Panc1 (cell line): Measurements from ENCODE around the gene ADARB1. TPM values are rescaled to one million over a fixed set of nuclear protein-coding genes. Genes with fewer than 3 reads are reported as not detected.

Experiments used
- ATAC-seq: fragments of 200-7000 bp; cut with Tn5 transposase; 2 replicates; pipeline ENCODE4 v1.9.1; 2020; ENCODE audit warnings: mild to moderate bottlenecking, moderate library complexity
- BruUV-seq: library from RNA; stranded (reverse); fragments of 400-500 nt; replicated peaks from 2 replicates; lab custom pipeline; 2021; lab: Mats Ljungman, UMichigan
- CTCF ChIA-PET: fragments of 300-600 bp; sonication (Branson Sonifier 250); formaldehyde crosslinking; loops from one replicate; lab custom pipeline; 2022; ENCODE audit warnings: antibody characterized with exemption; lab: Charles Lee
- POLR2A ChIA-PET: fragments of 300-600 bp; sonication (Branson Sonifier 250); formaldehyde crosslinking; loops from one replicate; lab custom pipeline; 2022; ENCODE audit warnings: antibody characterized with exemption; lab: Charles Lee
- DNase-seq: peaks from one replicate; pipeline ENCODE4 v3.0.0-alpha.2; 2010; ENCODE audit warnings: low read depth, low spot score
- H3K27ac ChIP-seq: 2 replicates; pipeline ENCODE4 v1.5.1; 2011; ENCODE audit warnings: mild to moderate bottlenecking, low read length, inconsistent platforms
- H3K27me3 ChIP-seq: fragments of 200-500 bp; sonication (Bioruptor generic); 2 replicates; pipeline ENCODE4 v1.6.0; 2014; ENCODE audit warnings: low read length, inconsistent platforms; ENCODE audit not compliant: control insufficient read depth, insufficient read depth
- H3K36me3 ChIP-seq: fragments of 200-500 bp; sonication (Bioruptor generic); 2 replicates; pipeline ENCODE4 v1.5.1; 2014; ENCODE audit warnings: inconsistent platforms, mild to moderate bottlenecking, low read length, moderate library complexity; ENCODE audit not compliant: control insufficient read depth, insufficient read depth
- H3K4me1 ChIP-seq: 2 replicates; pipeline ENCODE4 v1.5.1; 2011; ENCODE audit warnings: inconsistent platforms, mild to moderate bottlenecking, low read length, moderate library complexity; ENCODE audit not compliant: control insufficient read depth, insufficient read depth
- H3K4me3 ChIP-seq, 2 experiments: 2 replicates each; pipeline ENCODE4 v1.5.1; 2011 to 2012; ENCODE audit warnings: low read depth in 2 of 2, low read length in 2 of 2, mild to moderate bottlenecking in 2 of 2, inconsistent platforms in 1 of 2, moderate library complexity in 1 of 2
- H3K9me3 ChIP-seq: fragments of 200-500 bp; sonication (Bioruptor generic); 2 replicates; pipeline ENCODE4 v1.5.1; 2014; ENCODE audit warnings: low read depth, mild to moderate bottlenecking, inconsistent platforms, low read length, moderate library complexity; ENCODE audit not compliant: control insufficient read depth, insufficient read depth
- POLR2AphosphoS5 ChIP-seq: IDR thresholded peaks from 2 replicates; pipeline ENCODE4 v1.6.1; 2012; ENCODE audit warnings: mild to moderate bottlenecking, low read depth, low read length, moderate library complexity
- SIN3A ChIP-seq: IDR thresholded peaks from 2 replicates; pipeline ENCODE4 v1.6.1; 2012; ENCODE audit warnings: low read depth, mild to moderate bottlenecking, low read length, moderate library complexity, borderline replicate concordance; ENCODE audit not compliant: insufficient read depth
- TCF7L2 ChIP-seq: IDR thresholded peaks from 2 replicates; pipeline ENCODE4 v1.6.1; 2011; ENCODE audit warnings: mild to moderate bottlenecking, low read depth, low read length, inconsistent platforms
- in situ Hi-C: cut with HindIII; loops from 2 replicates; pipeline ENCODE4 v1.10.0; 2016; ENCODE audit warnings: low sequenced_read_pairs, low pct_unique_long_range_greater_than_20kb
- intact Hi-C: fragments of 100-400 bp; cut with micrococcal nuclease; formaldehyde crosslinking; loops from one replicate; pipeline ENCODE4 v1.10.0; 2022; ENCODE audit not compliant: unreplicated experiment
- total RNA-seq: library from RNA; stranded (reverse); gene quantifications from one replicate; pipeline ENCODE4 v1.2.1, GENCODE V29; 2021; ENCODE audit not compliant: unreplicated experiment
- TF ChIP-seq, protein P1 (sequence below): fragments of 450-650 bp; IDR thresholded peaks from 2 replicates; pipeline ENCODE4 v1.5.1; 2017; ENCODE audit warnings: mild to moderate bottlenecking
- TF ChIP-seq, protein P2 (sequence below), 2 experiments: IDR thresholded peaks; 2 replicates each; pipeline ENCODE4 v1.6.1; 2011 to 2012; ENCODE audit warnings: low read depth in 2 of 2, control low read depth in 1 of 2, low read length in 1 of 2, mild to moderate bottlenecking in 1 of 2, moderate library complexity in 1 of 2; ENCODE audit not compliant: insufficient read depth in 1 of 2

The ADARB1 gene
- total RNA-seq, 1 experiment from 2014 or later: 15.0 TPM

DNA sequence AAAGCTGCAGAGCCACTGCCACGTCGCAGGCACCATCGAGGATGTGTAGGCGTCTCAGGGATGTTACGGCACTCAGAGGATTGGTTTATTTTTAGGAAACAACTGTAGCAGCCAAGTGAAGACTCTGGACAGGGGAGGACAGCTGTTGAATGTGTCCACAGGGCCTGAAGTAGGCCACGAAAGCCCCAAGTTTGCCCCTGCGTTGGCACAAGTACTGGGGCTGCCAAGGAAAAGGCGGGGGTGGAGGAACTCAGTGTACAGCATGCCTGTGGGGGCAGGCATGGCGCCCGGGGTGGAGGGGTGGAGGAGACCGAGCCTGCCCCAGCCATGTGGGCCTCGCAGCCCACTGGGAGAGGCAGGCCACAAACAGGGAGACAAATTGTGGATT lies 89.7 kb downstream of the ADARB1 start:
- no TSS peak for BruUV-seq
- intact Hi-C loops: no loop called here

DNA sequence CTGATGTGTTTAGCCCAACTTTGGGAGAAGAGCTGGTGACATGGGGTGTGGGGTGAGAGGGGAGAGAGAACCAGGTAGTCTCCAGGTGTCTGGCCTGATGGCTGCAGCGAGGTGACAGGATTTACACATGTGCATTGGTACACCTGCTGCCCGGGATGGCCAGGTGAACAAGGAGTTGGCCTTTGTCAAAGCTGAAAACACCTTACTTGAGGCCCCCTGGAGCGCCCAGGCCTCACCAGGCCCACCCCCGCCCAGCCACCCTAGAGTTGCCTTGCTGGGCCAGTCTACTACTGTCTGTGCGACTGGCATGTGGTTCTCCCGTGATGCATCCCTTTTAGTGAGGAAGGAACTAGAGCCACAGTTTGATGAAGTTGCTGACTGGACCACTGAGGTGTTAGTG lies 90.5 kb downstream of the ADARB1 start:
- POLR2A ChIA-PET: no interaction called here
- intact Hi-C loops: no loop called here
- H3K9me3 ChIP-seq: no peaks in the 10 kb centered on the region
- DNase-seq (no peak), ATAC-seq (no peak)
- no peaks in the 10 kb centered on the region for H3K27me3 ChIP-seq
- CTCF ChIA-PET: no interaction called here
- no TSS peak for BruUV-seq
- H3K36me3 ChIP-seq: no peaks in the 10 kb centered on the region
- no peaks in the 10 kb centered on the region for H3K4me1 ChIP-seq
- H3K27ac ChIP-seq: no peak overlapping the region
- TF ChIP-seq SIN3A (no peak), POLR2AphosphoS5 (no peak), TCF7L2 (no peak)
- TF ChIP-seq, protein P1, sequence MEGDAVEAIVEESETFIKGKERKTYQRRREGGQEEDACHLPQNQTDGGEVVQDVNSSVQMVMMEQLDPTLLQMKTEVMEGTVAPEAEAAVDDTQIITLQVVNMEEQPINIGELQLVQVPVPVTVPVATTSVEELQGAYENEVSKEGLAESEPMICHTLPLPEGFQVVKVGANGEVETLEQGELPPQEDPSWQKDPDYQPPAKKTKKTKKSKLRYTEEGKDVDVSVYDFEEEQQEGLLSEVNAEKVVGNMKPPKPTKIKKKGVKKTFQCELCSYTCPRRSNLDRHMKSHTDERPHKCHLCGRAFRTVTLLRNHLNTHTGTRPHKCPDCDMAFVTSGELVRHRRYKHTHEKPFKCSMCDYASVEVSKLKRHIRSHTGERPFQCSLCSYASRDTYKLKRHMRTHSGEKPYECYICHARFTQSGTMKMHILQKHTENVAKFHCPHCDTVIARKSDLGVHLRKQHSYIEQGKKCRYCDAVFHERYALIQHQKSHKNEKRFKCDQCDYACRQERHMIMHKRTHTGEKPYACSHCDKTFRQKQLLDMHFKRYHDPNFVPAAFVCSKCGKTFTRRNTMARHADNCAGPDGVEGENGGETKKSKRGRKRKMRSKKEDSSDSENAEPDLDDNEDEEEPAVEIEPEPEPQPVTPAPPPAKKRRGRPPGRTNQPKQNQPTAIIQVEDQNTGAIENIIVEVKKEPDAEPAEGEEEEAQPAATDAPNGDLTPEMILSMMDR: no peak
- TF ChIP-seq, protein P2, sequence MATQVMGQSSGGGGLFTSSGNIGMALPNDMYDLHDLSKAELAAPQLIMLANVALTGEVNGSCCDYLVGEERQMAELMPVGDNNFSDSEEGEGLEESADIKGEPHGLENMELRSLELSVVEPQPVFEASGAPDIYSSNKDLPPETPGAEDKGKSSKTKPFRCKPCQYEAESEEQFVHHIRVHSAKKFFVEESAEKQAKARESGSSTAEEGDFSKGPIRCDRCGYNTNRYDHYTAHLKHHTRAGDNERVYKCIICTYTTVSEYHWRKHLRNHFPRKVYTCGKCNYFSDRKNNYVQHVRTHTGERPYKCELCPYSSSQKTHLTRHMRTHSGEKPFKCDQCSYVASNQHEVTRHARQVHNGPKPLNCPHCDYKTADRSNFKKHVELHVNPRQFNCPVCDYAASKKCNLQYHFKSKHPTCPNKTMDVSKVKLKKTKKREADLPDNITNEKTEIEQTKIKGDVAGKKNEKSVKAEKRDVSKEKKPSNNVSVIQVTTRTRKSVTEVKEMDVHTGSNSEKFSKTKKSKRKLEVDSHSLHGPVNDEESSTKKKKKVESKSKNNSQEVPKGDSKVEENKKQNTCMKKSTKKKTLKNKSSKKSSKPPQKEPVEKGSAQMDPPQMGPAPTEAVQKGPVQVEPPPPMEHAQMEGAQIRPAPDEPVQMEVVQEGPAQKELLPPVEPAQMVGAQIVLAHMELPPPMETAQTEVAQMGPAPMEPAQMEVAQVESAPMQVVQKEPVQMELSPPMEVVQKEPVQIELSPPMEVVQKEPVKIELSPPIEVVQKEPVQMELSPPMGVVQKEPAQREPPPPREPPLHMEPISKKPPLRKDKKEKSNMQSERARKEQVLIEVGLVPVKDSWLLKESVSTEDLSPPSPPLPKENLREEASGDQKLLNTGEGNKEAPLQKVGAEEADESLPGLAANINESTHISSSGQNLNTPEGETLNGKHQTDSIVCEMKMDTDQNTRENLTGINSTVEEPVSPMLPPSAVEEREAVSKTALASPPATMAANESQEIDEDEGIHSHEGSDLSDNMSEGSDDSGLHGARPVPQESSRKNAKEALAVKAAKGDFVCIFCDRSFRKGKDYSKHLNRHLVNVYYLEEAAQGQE (IDR thresholded peaks at IDR 0.05; ENCODE audit: insufficient read depth in 1 of 2, low read depth in 2 of 2, low read length in 1 of 2): no peak
- H3K4me3 ChIP-seq: no peak overlapping the region
- in situ Hi-C loops: no loop called here

More for the DNA sequence above, 89.7 kb downstream of the ADARB1 start:
- CTCF ChIA-PET: no interaction called here
- POLR2A ChIA-PET: no interaction called here
- Histone ChIP-seq H3K9me3 (no peaks in the 10 kb centered on the region), H3K27me3 (no peaks in the 10 kb centered on the region), H3K36me3 (no peaks in the 10 kb centered on the region), H3K4me1 (no peaks in the 10 kb centered on the region), H3K27ac (no peak overlapping the region), H3K4me3 (no peak overlapping the region)
- in situ Hi-C loops: no loop called here
- no peak for TF ChIP-seq TCF7L2
- TF ChIP-seq POLR2AphosphoS5: no peak
- no peak for TF ChIP-seq SIN3A
- TF ChIP-seq, protein P2 (IDR thresholded peaks at IDR 0.05; ENCODE audit: insufficient read depth in 1 of 2, low read depth in 2 of 2, low read length in 1 of 2): no peak
- TF ChIP-seq, protein P1: no peak
- DNase-seq (no peak), ATAC-seq (no peak)
